NCI-H748 (cell line): Measurements from ENCODE around the gene FAM53B.

Experiments used
- DNase-seq: peaks from one replicate; lab custom pipeline; 2025; ENCODE audit not compliant: unreplicated experiment; lab: John Stamatoyannopoulos, UW

Gene FAM53B

GRCh38 chr10:124697837-124698544 lies 46.2 kb downstream of the FAM53B start:
- peak; percentile 21 for DNase-seq

DNA sequence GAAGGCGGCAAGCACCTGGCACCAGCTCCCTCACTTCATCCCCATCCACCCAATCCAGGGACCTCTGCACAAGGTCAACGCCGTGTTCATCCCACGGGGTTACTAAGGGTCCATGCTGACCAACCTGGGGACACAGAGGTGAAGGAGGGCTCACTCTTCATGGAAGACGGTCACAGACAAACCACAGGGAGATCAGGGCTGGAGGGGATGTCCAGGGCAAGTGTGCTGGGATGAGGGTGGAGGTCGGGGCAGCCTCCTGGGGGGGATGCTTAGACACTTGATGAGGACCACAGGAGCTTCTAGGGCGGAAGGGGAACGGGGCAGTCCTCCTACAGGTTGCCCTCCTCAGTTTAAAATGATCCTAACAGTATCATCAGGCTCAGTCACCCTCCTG lies 46.7 kb downstream of the FAM53B start:
- DNase-seq, result no peak

DNA sequence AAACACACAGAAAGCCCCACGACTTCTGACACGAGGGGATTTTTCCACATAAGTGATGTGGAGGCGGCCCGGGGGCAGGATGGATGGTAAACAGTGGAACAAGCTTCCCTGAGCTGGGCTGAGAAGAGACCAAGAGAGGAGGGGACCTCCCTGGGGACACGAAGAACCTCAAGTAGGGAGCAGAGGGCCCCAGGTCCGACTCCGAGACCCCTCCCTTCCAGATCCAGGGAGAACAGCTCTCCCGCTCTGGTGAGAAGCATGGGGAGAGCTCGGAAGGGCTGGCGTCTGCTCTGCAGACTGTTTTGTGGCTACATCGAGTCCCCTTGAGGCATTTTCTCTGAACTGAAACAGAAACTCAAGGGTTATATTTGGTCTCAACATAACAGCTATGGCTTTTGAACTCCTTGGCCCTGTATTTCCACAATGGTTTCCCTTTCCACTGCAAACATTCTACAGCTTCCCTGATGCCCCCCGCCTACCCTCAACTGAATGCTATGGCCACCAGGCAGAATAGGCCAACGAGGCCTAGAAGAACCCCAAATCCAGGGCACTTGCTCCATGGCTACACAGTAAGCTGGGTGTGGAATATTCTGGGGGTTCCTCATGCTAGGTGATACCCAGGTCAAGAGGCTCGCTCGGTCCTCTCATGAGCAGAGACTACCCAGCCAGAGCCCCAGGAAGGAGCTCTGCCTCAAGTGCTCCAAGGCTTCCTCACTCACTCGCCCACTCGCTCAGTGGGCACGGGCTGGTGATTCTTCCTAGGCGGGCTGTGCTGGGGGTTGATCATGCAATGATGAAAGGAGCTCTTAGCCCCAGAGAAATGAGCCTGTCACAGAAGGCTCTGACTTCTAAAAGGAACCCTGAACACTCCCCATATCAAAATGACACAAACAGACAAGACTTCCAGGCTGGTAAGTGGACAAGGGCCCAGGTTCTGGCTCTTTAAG lies 47.5 kb downstream of the FAM53B start:
- DNase-seq, result no peak

- DNase-seq, result no peak
Observed at GRCh38 chr10:124695259-124695658, 48.9 kb downstream of the FAM53B start.

GRCh38 chr10:124694481-124695220 lies 49.5 kb downstream of the FAM53B start:
- DNase-seq, result no peak

GRCh38 chr10:124693801-124694416 lies 50.3 kb downstream of the FAM53B start:
- peak; percentile 87 for DNase-seq

- DNase-seq, result peak; percentile 76
Observed at GRCh38 chr10:124693396-124693795, 50.8 kb downstream of the FAM53B start.

DNA sequence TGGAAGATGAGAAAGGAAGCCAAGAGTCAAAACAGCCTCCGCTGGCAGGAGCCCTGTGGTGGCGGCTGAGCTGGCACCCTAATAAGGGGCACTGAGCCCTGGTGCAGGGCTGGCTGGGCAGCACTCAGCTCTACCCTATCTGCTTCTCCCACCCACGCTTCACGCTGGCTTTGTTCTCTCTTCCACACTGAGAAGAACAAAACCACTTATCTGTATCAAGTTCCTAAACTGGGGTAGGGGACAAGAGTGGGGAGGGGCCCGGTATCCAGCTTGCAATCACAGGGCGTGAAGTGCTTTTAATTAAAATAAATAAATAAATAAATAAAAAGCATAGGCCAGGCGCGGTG lies 52.1 kb downstream of the FAM53B start:
- DNase-seq, result no peak

DNA sequence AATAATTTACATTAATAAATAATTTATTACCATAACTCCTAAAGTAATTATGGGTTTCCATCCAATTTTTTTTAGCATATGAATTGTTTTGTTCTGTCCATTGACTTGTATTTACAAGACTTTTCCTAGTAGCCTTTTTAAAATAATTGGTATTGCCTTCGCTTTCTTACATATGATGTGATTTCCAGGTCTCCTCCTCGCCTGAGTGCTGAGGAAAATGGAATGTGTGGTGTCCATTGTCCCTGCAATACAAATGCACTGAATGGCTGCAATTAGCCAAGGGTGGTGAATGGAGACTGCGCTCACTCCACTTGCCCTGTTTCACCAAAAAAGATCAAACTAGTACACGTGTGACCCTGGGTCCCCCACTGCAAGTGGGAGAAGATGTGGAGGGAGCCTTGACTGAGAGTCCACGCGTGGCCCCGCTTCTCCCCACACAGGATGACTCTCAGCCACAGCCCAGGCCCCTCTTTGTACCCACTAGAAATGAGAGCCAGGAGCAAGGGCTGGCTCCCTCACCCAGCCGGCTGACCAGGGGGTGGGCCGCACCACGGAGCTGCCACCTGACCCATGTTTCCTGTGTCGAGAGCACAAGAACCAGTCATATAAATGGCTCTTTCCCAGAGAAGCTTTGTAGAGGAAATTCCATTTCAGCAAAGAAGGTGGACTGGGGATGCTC lies 52.6 kb downstream of the FAM53B start:
- peak; percentile 43 for DNase-seq

GRCh38 chr10:124691002-124691401 lies 53.2 kb downstream of the FAM53B start:
- peak; percentile 70 for DNase-seq

- DNase-seq, result no peak
Observed at GRCh38 chr10:124689911-124690498, 54.2 kb downstream of the FAM53B start.

DNA sequence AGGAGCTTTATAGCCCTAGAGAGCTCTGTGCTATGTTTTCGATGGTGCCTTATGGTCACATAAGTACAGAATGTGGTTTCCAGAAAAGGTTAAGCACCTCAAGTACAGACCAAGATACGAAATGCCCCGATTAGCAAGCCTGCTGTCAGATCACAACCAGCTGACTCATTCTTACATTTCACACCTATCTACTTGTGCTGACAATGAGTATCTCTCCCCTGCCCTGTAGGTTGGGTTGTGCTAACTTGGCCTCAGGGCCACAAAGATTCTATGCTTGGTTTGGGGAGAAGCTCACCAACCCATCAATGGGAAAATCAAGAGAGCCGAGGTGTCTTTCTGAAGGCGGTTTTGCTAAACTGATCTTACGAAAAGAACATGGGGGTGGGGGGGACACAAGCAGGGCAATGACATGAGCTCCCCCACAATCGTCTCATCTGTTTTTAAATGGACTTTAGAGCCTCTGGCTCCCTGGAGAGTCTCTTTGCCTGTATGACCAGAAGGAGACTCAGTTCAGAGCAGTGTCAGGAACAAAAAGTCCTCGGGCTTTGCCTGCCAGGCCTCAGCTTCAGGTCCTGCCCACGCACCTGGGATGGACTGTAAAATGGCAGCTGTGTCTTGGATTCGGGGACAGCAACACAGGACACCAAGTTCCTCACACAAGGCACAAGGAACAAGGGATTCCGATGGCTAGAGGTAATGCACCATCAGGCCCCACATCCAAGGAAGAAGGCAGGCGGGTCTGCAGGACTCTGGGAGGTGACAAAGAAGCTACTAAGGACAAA lies 55.1 kb downstream of the FAM53B start:
- no peak for DNase-seq

DNA sequence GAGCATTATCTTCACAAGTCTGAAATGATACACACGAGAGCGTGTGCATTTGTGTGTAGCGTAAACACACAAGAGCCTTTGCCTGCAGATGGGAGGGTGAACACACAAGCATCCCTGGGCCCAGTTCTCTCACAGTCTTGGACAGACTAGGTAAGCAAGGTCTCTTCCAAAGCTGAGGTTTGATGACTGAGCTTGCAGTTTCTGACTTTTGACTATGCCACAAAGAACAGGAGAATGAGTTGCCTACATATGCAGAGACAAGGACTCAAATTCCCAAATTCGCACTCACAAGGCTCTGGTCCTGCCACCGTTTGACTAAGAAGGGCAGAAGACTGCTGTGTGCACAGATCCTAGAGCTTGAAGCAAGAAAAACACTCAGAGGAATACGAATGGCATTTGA lies 55.8 kb downstream of the FAM53B start:
- DNase-seq, result no peak

DNA sequence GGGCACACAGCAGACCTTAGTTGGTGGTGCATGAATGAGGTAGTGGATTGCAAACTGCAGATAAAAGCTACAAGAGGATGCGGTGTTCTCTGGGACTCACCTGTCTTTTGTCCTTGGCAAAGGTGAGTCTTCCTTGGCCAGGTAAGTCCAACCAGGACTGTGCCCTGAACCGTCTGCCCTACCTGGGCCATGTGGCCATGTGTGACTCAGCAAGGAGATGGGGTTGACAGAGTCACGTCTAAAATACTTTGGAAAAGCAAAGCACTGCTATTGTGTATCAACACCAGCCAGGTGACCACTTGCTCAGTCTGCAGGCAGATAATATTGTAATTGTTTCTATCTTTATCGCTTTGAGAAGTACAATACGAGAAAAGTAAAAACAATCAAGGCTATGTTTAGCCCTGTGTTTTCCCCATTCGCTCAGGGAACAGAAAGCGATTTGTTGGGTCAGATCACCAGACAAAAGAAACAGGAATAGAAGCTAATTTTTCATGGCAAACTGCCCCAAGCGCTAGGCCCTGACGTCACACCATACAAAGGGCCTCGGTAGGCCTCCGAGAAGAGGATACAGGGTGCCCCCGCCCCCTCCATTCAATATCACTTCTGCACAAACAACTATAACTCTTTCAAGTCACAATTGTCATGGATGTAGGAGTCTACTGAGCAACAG lies 57.3 kb downstream of the FAM53B start:
- DNase-seq, result peak; percentile 23

GRCh38 chr10:124685261-124685660 lies 58.9 kb downstream of the FAM53B start:
- DNase-seq, result no peak

DNA sequence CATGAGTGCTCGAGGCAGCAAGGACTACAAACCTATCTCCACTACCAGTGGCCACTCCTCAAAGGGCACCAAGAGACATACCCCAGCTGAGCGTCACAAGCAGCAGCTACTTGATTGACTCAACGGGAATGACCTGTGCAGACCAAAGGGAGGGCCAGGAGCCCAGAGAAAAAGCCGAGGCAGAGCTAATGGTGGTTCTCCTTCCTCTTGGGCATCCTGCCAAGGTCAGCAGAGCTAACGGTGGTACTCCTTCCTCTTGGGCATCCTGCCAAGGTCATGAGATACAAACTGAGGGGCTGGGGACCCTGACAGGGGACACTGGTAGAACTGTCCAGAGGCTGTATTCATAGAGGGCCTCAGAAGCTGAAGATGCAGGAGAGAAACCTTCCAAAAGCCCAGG lies 60.4 kb downstream of the FAM53B start:
- DNase-seq, result no peak

DNA sequence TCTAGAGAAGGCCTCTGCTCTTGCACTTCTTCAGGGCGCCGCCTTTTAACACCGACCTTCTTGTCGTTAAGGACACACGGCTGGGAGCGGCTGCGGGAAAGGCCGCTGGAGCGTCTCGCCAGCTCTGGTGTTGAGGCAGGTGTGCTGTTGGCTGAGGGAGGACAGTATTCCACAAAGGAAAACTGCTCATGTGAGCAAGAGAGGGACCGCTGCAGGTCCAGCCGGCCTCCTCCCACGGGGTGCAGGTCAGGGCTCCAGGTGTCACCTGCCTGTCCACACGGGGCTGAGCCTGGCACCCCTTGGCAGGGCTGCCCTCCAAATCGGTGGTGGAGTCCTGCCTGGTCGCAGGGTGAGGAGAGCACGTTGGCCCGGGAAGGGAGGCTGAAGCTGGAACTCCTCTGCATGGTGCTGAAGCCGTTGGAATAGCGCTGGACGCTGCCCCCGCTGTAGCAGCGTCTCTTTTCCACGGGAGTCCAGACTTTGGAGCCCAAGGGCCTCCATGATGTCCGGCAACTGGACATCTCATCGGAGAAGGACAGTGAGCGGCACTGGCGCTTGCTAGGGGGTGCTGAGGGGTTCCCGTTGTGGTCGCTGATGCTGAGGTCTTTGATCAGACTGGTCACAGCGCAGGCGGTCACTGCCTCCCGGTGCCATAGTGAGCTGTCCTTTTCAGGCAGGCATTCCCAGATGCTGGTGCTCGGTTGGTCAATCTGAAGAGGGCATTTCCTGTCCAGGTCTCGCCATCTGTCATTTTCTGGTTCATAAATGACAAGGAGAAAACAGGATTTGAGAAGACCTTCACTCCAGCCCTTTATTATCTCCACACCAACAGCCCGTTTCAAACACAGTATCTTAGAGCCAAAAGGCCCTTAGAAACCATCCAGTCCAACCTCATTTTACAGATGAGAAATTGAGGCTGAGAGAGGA lies 62.3 kb downstream of the FAM53B start:
- DNase-seq, result no peak

- DNase-seq, result no peak
Observed at GRCh38 chr10:124681091-124681490, 63.1 kb downstream of the FAM53B start.
